ENCODE measurements around the gene NPSR1. TPM values are rescaled to one million over a fixed set of nuclear protein-coding genes. Genes with fewer than 3 reads are reported as not detected.
A peak's percentile ranks its signal among the peaks of the same experiment; 100 is the strongest.

NPSR1 gene
- total RNA-seq, 2 experiments from 2014 or later: not detected

GRCh38 chr7:34664755-34665154 lies 6.7 kb downstream of the NPSR1 start:
- H3K4me3 Mint-ChIP-seq: no peak overlapping the region
- no peaks in the 10 kb centered on the region for H3K4me1 Mint-ChIP-seq (ENCODE audit: low read depth)
- H3K27me3 Mint-ChIP-seq (ENCODE audit: low read depth): no peaks in the 10 kb centered on the region
- CTCF ChIA-PET: no interaction called here
- H3K36me3 Mint-ChIP-seq (ENCODE audit: low read depth): no peaks in the 10 kb centered on the region
- H3K27ac Mint-ChIP-seq: no peak overlapping the region
- DNase-seq (no peak), ATAC-seq (no peak)
- POLR2A ChIA-PET: no interaction called here
- no peaks in the 10 kb centered on the region for H3K9me3 Mint-ChIP-seq (ENCODE audit: insufficient read depth)

- no peaks in the 10 kb centered on the region for H3K9me3 Mint-ChIP-seq (ENCODE audit: insufficient read depth)
- ChIA-PET CTCF (no interaction called here), POLR2A (no interaction called here)
- no peak for DNase-seq
- no peak overlapping the region for H3K4me3 Mint-ChIP-seq
- no peaks in the 10 kb centered on the region for H3K4me1 Mint-ChIP-seq (ENCODE audit: low read depth)
- ATAC-seq: no peak
- no peaks in the 10 kb centered on the region for H3K27me3 Mint-ChIP-seq (ENCODE audit: low read depth)
- H3K27ac Mint-ChIP-seq: no peak overlapping the region
- H3K36me3 Mint-ChIP-seq (ENCODE audit: low read depth): no peaks in the 10 kb centered on the region
Measured at GRCh38 chr7:34672430-34672829, 14.4 kb downstream of the NPSR1 start.

GRCh38 chr7:34673066-34673465 lies 15.0 kb downstream of the NPSR1 start:
- Mint-ChIP-seq H3K4me1 (ENCODE audit: low read depth) (no peaks in the 10 kb centered on the region), H3K27ac (no peak overlapping the region), H3K4me3 (no peak overlapping the region), H3K36me3 (ENCODE audit: low read depth) (no peaks in the 10 kb centered on the region), H3K9me3 (ENCODE audit: insufficient read depth) (no peaks in the 10 kb centered on the region), H3K27me3 (ENCODE audit: low read depth) (no peaks in the 10 kb centered on the region)
- CTCF ChIA-PET: no interaction called here
- no peak for ATAC-seq
- no peak for DNase-seq
- POLR2A ChIA-PET: no interaction called here

GRCh38 chr7:34675749-34676374 lies 17.8 kb downstream of the NPSR1 start:
- Mint-ChIP-seq H3K4me1 (ENCODE audit: low read depth) (no peaks in the 10 kb centered on the region), H3K36me3 (ENCODE audit: low read depth) (no peaks in the 10 kb centered on the region), H3K27me3 (ENCODE audit: low read depth) (no peaks in the 10 kb centered on the region), H3K9me3 (ENCODE audit: insufficient read depth) (no peaks in the 10 kb centered on the region), H3K4me3 (no peak overlapping the region), H3K27ac (no peak overlapping the region)
- ChIA-PET CTCF (interaction anchor here (1.4 kb wide), 2 partner anchors 10 to 12 kb away, joined by 3 to 8 read pairs; no protein-coding TSS in a partner anchor), POLR2A (no interaction called here)
- DNase-seq (peak; percentile 21), ATAC-seq (no peak)

- H3K4me3 Mint-ChIP-seq: no peak overlapping the region
- no peak overlapping the region for H3K27ac Mint-ChIP-seq
- ChIA-PET POLR2A (no interaction called here), CTCF (no interaction called here)
- H3K9me3 Mint-ChIP-seq (ENCODE audit: insufficient read depth): no peaks in the 10 kb centered on the region
- H3K4me1 Mint-ChIP-seq (ENCODE audit: low read depth): no peaks in the 10 kb centered on the region
- ATAC-seq (no peak), DNase-seq (no peak)
- no peaks in the 10 kb centered on the region for H3K27me3 Mint-ChIP-seq (ENCODE audit: low read depth)
- H3K36me3 Mint-ChIP-seq (ENCODE audit: low read depth): no peaks in the 10 kb centered on the region
Measured at GRCh38 chr7:34677491-34677890, 19.5 kb downstream of the NPSR1 start.

GRCh38 chr7:34687529-34687928 lies 29.5 kb downstream of the NPSR1 start:
- no peaks in the 10 kb centered on the region for H3K4me1 Mint-ChIP-seq (ENCODE audit: low read depth)
- CTCF ChIA-PET: interaction anchor here (1.1 kb wide), 1 partner anchor 12 kb away, joined by 3 read pairs; no protein-coding TSS in a partner anchor
- no peak overlapping the region for H3K27ac Mint-ChIP-seq
- POLR2A ChIA-PET: no interaction called here
- H3K4me3 Mint-ChIP-seq: no peak overlapping the region
- DNase-seq: no peak
- no peaks in the 10 kb centered on the region for H3K36me3 Mint-ChIP-seq (ENCODE audit: low read depth)
- ATAC-seq: no peak
- no peaks in the 10 kb centered on the region for H3K27me3 Mint-ChIP-seq (ENCODE audit: low read depth)
- H3K9me3 Mint-ChIP-seq (ENCODE audit: insufficient read depth): peaks cover 7% of the 10 kb centered on the region

- ChIA-PET CTCF (no interaction called here), POLR2A (no interaction called here)
- H3K27me3 Mint-ChIP-seq (ENCODE audit: low read depth): no peaks in the 10 kb centered on the region
- H3K36me3 Mint-ChIP-seq (ENCODE audit: low read depth): no peaks in the 10 kb centered on the region
- H3K4me3 Mint-ChIP-seq: no peak overlapping the region
- H3K4me1 Mint-ChIP-seq (ENCODE audit: low read depth): no peaks in the 10 kb centered on the region
- H3K9me3 Mint-ChIP-seq (ENCODE audit: insufficient read depth): peaks cover 11% of the 10 kb centered on the region
- no peak for ATAC-seq
- H3K27ac Mint-ChIP-seq: no peak overlapping the region
- no peak for DNase-seq
Measured at GRCh38 chr7:34696415-34696814, 38.4 kb downstream of the NPSR1 start.

GRCh38 chr7:34709771-34710170 lies 51.8 kb downstream of the NPSR1 start:
- H3K4me3 Mint-ChIP-seq: no peak overlapping the region
- no peak overlapping the region for H3K27ac Mint-ChIP-seq
- no peaks in the 10 kb centered on the region for H3K27me3 Mint-ChIP-seq (ENCODE audit: low read depth)
- no peaks in the 10 kb centered on the region for H3K36me3 Mint-ChIP-seq (ENCODE audit: low read depth)
- no peaks in the 10 kb centered on the region for H3K4me1 Mint-ChIP-seq (ENCODE audit: low read depth)
- CTCF ChIA-PET: no interaction called here
- POLR2A ChIA-PET: no interaction called here
- ATAC-seq (no peak), DNase-seq (no peak)
- no peaks in the 10 kb centered on the region for H3K9me3 Mint-ChIP-seq (ENCODE audit: insufficient read depth)

- Mint-ChIP-seq H3K27me3 (ENCODE audit: low read depth) (peaks cover 2% of the 10 kb centered on the region), H3K9me3 (ENCODE audit: insufficient read depth) (no peaks in the 10 kb centered on the region), H3K4me1 (ENCODE audit: low read depth) (peaks cover 14% of the 10 kb centered on the region), H3K4me3 (no peak overlapping the region), H3K36me3 (ENCODE audit: low read depth) (no peaks in the 10 kb centered on the region), H3K27ac (peak overlapping the region; percentile 33)
- ChIA-PET POLR2A (no interaction called here), CTCF (no interaction called here)
- ATAC-seq: peak; percentile 75
- no peak for DNase-seq
Measured at GRCh38 chr7:34718867-34719266, 60.8 kb downstream of the NPSR1 start.

GRCh38 chr7:34719636-34720035 lies 61.6 kb downstream of the NPSR1 start:
- no peaks in the 10 kb centered on the region for H3K36me3 Mint-ChIP-seq (ENCODE audit: low read depth)
- ChIA-PET POLR2A (no interaction called here), CTCF (no interaction called here)
- no peak overlapping the region for H3K27ac Mint-ChIP-seq
- peaks cover 2% of the 10 kb centered on the region for H3K27me3 Mint-ChIP-seq (ENCODE audit: low read depth)
- peaks cover 19% of the 10 kb centered on the region for H3K4me1 Mint-ChIP-seq (ENCODE audit: low read depth)
- DNase-seq (no peak), ATAC-seq (no peak)
- H3K9me3 Mint-ChIP-seq (ENCODE audit: insufficient read depth): no peaks in the 10 kb centered on the region
- no peak overlapping the region for H3K4me3 Mint-ChIP-seq

GRCh38 chr7:34720289-34720688 lies 62.3 kb downstream of the NPSR1 start:
- H3K4me1 Mint-ChIP-seq (ENCODE audit: low read depth): peaks cover 19% of the 10 kb centered on the region
- DNase-seq: no peak
- peaks cover 2% of the 10 kb centered on the region for H3K27me3 Mint-ChIP-seq (ENCODE audit: low read depth)
- ChIA-PET CTCF (no interaction called here), POLR2A (no interaction called here)
- H3K36me3 Mint-ChIP-seq (ENCODE audit: low read depth): no peaks in the 10 kb centered on the region
- no peak overlapping the region for H3K4me3 Mint-ChIP-seq
- H3K27ac Mint-ChIP-seq: no peak overlapping the region
- no peaks in the 10 kb centered on the region for H3K9me3 Mint-ChIP-seq (ENCODE audit: insufficient read depth)
- no peak for ATAC-seq

GRCh38 chr7:34723338-34723737 lies 65.3 kb downstream of the NPSR1 start:
- ATAC-seq (no peak), DNase-seq (no peak)
- Mint-ChIP-seq H3K9me3 (ENCODE audit: insufficient read depth) (no peaks in the 10 kb centered on the region), H3K27ac (no peak overlapping the region), H3K27me3 (ENCODE audit: low read depth) (peaks cover 2% of the 10 kb centered on the region), H3K4me3 (no peak overlapping the region), H3K4me1 (ENCODE audit: low read depth) (peaks cover 16% of the 10 kb centered on the region), H3K36me3 (ENCODE audit: low read depth) (no peaks in the 10 kb centered on the region)
- POLR2A ChIA-PET: no interaction called here
- CTCF ChIA-PET: no interaction called here

- ChIA-PET CTCF (no interaction called here), POLR2A (no interaction called here)
Measured at GRCh38 chr7:34723866-34724490, 66.0 kb downstream of the NPSR1 start.

More at GRCh38 chr7:34723866-34724490, 66.0 kb downstream of the NPSR1 start:
- no peak for ATAC-seq
- peaks cover 2% of the 10 kb centered on the region for H3K27me3 Mint-ChIP-seq (ENCODE audit: low read depth)
- H3K4me3 Mint-ChIP-seq: no peak overlapping the region
- no peaks in the 10 kb centered on the region for H3K36me3 Mint-ChIP-seq (ENCODE audit: low read depth)
- H3K27ac Mint-ChIP-seq: no peak overlapping the region
- H3K4me1 Mint-ChIP-seq (ENCODE audit: low read depth): peaks cover 10% of the 10 kb centered on the region
- DNase-seq: no peak
- no peaks in the 10 kb centered on the region for H3K9me3 Mint-ChIP-seq (ENCODE audit: insufficient read depth)

All from activated CD8-positive, alpha-beta T cell treated with anti-CD3 and anti-CD28 coated beads, Interleukin-2, amount 10 ng/mL, durations not matched to agents 7 days and 5 days (primary cell).